COLO829 (cell line): ENCODE results near the gene MACF1.

ENCODE experiments used
- DNase-seq: peaks from one replicate; pipeline ENCODE4 v3.0.0; 2012; ENCODE audit warnings: low spot score

Gene MACF1

DNA sequence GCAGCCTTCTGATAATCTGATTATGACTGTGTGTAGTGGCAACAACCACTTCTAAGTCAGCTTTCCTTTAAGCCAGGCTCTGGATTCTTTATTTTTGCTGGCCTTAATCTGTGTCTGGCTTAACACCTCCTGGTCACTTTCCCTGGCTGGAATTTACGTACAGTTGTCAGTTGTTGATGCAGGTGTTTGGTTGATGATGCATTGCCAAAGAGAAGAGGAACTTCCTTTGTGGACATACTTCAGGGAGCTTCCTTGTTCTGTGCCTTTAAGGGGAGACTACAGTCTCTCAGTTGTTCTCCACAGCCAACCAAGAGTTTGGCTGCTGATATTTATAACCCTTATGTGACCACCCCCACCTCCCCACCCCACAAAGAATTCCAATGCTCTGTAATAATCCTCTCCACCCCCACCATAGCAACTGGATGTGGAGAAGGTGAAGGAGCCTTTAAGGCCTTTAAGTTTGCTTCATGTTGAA is 190.9 kb downstream of the MACF1 start:
- DNase-seq = peak; percentile 66

DNA sequence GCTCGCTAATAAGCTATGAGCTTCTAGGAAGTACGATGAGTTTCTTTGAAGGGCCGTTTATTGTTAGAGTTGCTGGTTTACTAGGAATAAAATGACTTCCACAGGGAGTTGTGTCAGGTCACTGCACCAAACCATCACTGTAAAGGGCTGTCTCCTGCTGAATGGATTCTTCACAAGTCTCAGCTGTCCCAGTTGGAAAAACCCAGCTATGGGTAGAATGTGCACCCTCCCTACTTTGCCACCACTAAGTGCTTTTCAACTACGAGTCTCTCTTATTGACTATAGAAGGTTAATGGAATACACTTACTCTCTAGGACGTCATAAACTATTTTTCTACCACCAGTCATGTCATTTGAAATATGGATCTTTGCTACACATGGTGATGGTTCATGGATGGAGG is 192.2 kb downstream of the MACF1 start:
- no peak for DNase-seq

GRCh38 chr1:39397487-39397886 is 193.0 kb downstream of the MACF1 start:
- DNase-seq = no peak

DNA sequence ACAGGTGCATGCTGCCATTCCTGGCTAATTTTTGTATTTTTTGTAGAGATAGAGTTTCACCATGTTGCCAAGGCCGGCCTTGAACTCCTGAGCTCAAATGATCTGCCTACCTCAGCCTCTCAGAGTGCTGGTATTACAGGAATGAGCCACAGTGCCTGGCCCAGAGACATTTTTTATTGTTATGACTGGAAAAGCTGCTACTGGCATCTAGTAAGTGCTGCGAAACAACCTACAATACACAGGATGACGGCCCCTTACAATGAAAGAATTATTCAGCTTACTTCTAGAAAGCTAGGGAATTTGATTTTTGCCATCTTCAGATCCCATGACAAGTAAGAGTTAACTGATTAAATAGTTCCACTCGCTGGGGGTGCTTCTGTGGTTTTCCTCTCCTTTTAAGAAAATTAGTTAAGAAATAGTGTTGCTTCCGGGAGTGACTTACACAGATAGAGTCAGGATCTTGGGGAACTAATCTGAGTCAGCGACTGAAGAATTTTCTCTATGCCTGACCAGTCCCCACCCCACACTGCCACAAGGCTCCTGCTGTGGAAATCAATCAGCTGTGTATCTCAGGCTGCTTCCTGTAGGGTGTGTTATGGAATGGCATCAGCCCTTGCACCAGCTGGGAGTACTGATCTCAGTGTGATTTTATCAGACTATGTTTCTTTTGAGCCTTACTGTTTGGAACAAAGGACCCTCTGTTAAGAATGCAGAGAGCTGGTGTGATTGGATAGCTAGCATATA is 194.0 kb downstream of the MACF1 start:
- peak; percentile 93 for DNase-seq

DNA sequence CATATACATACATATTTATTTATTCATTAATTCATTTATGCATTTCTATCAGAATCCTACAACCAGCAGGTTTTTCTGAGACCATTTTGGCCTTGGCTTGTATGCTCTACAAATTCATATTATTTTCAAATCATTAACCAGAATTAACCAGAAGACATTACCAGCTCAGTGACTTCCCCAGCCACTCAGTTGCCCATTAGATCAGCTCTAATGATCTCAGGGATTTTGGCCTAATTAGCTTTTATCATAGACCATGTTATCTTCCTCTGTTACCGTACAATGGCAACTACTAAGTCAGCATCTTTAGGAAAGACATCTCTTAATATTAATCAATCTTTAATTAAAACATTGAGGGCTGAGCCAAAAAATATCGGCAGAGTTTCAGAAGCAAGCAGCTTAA is 196.6 kb downstream of the MACF1 start:
- no peak for DNase-seq

- no peak for DNase-seq
Observed at GRCh38 chr1:39404876-39405275, 200.4 kb downstream of the MACF1 start.

DNA sequence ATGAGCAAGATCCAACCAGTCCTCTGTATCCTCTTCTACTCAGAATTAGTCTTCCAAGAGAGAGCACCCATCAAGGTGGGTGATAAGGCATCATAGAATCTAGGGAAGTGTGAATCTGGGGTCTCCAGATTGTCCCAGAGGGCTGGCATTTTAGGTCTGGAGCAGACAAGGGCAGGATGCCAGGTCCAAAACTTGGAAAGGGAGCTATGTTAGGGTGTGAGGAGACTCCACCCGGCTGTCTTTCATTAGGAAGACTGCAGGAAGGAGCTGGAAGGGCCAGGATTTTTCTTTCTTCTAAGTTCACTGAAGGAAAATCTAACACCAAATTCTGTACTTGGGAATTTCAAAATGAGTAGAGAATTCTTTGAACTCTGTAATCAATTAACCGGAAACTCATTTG is 200.9 kb downstream of the MACF1 start:
- DNase-seq = no peak

DNA sequence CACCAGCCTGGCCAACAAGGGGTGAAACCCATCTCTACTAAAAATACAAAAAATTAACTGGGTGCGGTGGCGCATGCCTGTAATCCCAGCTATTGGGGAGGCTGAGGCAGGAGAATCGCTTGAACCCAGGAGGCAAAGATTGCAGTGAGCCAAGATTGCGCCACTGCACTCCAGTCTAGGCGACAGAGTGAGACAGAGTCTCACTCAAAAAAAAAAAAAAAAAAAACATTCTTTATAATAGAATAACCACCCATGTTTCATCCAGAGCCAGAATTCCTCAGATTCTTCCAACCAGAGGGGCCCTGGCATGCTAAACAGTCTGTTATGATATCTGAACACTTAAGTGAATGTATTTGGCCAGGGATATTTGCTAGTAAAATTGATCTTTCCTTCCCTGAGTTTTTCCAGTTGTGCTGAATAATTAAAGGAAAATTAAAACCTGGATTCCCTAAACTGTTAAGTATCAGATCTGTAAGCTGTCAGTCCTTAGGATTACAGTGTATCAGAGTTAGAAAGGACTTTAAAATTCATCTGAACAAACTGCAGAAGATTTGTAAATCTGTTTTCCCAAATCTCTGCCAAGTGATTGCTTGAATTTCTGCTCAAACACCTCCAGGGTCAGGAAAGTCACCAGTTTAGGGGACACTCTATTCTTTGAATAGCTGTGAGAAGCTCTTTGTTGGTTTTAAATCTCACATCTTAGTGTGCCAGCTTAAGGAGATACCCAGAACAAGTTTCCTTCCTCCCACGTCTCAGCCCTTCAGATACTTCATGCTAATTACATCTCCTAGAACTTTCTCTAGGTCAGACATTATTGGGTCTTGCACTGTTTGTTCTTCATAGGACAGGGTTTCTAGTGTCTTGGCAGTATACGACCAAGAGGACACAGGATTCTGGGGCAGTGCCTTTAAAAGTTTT is 202.3 kb downstream of the MACF1 start:
- DNase-seq = no peak

- no peak for DNase-seq
Observed at GRCh38 chr1:39407510-39407895, 203.0 kb downstream of the MACF1 start.

GRCh38 chr1:39407896-39408640 is 203.6 kb downstream of the MACF1 start:
- no peak for DNase-seq

DNA sequence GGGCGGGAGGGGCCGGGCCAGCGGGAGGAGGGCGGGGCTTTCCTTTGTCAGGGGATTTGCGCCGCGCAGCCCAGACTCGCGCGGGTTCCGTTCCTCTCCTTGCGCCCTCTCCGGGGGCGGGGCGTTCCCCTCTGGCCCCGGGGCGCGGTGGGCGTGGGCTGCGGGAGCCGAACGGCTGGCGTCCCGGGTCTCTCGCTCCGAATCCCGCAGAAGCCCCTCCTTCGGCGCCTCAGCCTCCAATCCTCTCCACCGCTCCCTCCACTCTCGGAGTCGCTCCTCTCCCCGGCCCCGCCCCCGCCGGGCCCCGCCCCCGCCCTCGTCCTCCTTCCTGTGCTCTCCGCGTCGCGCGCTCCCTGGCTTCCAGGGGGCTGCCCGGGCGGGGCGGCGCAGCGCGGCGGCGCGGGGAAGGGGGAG is 204.2 kb downstream of the MACF1 start:
- peak; percentile 91 for DNase-seq

DNA sequence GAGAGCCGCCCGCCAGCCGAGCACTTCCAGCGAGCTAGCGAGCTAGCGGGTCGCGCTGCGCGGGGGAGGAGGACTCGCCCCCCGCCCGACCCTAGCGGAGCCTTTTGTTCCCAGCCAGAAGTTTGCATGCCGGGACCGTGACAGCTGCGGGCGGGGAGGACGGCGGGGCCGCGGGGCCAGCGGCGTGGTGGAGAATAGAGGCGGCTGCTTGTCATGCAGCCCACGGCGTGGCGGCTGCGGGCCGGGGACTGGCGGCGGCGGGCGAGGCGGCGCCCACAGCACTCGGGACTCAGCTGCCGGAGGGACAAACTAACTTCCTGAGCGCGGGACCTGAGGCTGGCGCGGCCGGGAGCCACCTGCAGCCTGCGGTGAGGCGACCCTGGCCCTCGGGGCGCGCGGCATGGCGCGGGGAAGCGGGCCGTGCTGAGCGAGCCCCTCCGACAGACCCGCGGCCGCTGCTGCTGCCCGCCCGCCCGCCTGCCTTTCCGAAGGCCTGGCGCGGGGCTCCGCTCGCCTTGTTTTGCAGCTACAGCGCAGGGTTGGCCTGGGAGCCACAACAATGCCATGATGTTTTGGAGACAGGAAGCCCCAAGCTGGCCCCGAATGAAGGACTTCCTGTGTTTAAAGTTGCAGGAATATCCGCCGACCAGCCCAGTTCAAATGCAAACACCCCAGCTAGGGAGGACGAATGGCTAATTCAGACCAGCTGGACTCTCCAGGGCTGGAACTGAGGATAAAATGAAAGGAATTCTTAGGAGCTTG is 204.7 kb downstream of the MACF1 start:
- DNase-seq = no peak

GRCh38 chr1:39410915-39411436 is 206.5 kb downstream of the MACF1 start:
- DNase-seq = peak; percentile 35

DNA sequence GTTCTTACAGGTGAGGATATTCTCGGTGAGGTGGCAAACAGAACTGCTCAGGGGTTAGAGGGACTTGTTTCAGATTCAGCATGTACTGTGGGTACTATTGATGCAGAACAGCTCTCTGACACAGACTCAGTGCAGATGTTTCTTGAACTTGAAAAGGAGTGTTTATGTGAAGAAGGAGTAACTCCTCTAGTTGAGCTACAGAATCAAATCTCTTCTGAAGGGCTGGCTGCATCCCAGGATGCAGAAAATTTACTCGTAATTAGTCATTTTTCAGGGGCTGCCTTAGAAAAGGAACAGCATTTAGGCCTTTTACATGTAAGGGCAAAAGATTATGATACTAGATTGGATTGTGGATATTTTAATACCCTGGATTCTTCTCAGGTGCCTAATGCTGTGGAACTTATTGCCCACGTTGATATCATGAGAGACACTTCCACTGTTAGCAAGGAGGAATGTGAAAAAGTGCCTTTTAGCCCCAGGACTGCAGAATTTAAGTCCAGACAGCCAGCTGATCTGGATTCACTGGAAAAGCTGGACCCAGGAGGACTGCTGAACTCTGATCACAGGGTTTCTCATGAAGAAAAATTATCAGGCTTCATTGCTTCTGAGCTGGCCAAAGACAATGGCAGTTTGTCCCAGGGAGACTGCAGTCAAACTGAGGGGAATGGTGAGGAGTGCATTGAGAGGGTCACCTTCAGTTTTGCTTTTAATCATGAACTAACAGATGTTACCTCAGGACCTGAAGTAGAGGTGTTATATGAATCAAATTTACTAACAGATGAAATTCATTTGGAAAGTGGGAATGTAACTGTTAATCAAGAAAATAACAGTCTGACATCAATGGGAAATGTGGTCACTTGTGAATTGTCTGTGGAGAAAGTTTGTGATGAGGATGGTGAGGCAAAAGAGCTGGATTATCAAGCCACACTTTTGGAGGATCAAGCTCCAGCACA is 207.3 kb downstream of the MACF1 start:
- DNase-seq = no peak

DNA sequence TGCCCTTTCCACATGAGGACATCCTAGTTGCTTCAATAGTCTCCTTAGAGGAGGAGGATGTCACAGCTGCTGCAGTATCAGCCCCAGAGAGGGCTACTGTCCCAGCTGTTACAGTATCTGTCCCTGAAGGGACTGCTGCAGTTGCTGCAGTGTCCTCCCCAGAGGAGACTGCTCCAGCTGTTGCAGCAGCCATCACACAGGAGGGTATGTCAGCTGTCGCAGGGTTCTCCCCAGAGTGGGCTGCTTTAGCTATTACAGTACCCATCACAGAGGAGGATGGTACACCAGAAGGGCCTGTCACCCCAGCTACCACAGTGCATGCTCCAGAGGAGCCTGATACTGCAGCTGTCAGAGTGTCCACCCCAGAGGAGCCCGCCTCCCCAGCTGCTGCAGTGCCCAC is 208.4 kb downstream of the MACF1 start:
- no peak for DNase-seq

DNA sequence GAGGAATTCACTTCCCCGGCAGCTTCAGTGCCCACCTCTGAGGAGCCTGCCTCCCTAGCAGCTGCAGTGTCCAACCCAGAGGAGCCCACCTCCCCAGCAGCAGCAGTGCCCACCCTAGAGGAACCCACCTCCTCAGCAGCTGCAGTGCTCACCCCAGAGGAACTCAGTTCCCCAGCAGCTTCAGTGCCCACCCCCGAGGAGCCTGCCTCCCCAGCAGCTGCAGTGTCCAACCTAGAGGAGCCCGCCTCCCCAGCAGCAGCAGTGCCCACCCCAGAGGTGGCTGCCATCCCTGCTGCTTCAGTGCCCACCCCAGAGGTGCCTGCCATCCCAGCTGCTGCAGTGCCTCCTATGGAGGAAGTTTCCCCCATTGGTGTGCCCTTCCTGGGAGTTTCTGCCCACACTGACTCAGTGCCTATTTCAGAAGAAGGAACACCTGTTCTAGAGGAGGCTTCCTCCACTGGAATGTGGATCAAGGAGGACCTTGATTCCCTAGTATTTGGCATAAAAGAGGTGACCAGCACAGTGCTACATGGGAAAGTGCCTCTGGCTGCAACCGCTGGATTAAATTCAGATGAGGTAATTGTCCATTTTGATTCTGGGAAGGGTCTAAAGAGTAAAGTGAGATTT is 209.5 kb downstream of the MACF1 start:
- DNase-seq = no peak

- DNase-seq = no peak
Observed at GRCh38 chr1:39415553-39415952, 211.1 kb downstream of the MACF1 start.

GRCh38 chr1:39416609-39417008 is 212.1 kb downstream of the MACF1 start:
- DNase-seq = no peak

GRCh38 chr1:39418236-39418635 is 213.7 kb downstream of the MACF1 start:
- no peak for DNase-seq

GRCh38 chr1:39420493-39420892 is 216.0 kb downstream of the MACF1 start:
- DNase-seq = no peak
